H1 (cell line): ENCODE data around the gene ILK. TPM values are rescaled to one million over a fixed set of nuclear protein-coding genes. Genes with fewer than 3 reads are reported as not detected.

Experiments
- CTCF ChIA-PET: fragments of 300-600 bp; sonication (Branson Sonifier 250); formaldehyde crosslinking; loops from one replicate; lab custom pipeline; 2021; ENCODE audit not compliant: partially characterized antibody; lab: Charles Lee
- POLR2A ChIA-PET: fragments of 300-600 bp; sonication (Branson Sonifier 250); formaldehyde crosslinking; loops from one replicate; lab custom pipeline; 2021; ENCODE audit warnings: inconsistent platforms; ENCODE audit not compliant: partially characterized antibody; lab: Charles Lee
- DNase-seq, 2 experiments: peaks; one replicate each; pipeline versions ENCODE4 v3.0.0 to v3.0.0-alpha.2; 2010 to 2022; ENCODE audit warnings: low spot score in 2 of 2, low read depth in 1 of 2, mixed read lengths in 1 of 2
- FAIRE-seq: peaks from 2 replicates; lab custom pipeline; 2011; peaks lifted over from hg19 to GRCh38; lab: Jason Lieb, UNC
- H2AFZ ChIP-seq: 2 replicates; pipeline ENCODE4 v1.8.1; 2012; ENCODE audit warnings: low read length, inconsistent platforms
- H2AK5ac ChIP-seq: 2 replicates; pipeline ENCODE4 v1.6.1; 2013; ENCODE audit warnings: low read depth, low read length
- H2BK120ac ChIP-seq: replicated peaks from 2 replicates; pipeline ENCODE3; 2013; ENCODE audit warnings: low read depth, low read length, inconsistent platforms
- H2BK12ac ChIP-seq: 2 replicates; pipeline ENCODE4 v1.6.1; 2013; ENCODE audit warnings: low read depth, low read length
- H2BK15ac ChIP-seq: 2 replicates; pipeline ENCODE4 v1.6.1; 2013; ENCODE audit warnings: low read length
- H2BK20ac ChIP-seq: 2 replicates; pipeline ENCODE4 v1.6.1; 2013; ENCODE audit warnings: low read length
- H2BK5ac ChIP-seq: 2 replicates; pipeline ENCODE4 v1.6.1; 2013; ENCODE audit warnings: low read depth, low read length
- H3K14ac ChIP-seq: 2 replicates; pipeline ENCODE4 v1.6.1; 2013; ENCODE audit warnings: inconsistent platforms; ENCODE audit not compliant: insufficient read length
- H3K18ac ChIP-seq: 2 replicates; pipeline ENCODE4 v1.6.1; 2013; ENCODE audit warnings: low read length; ENCODE audit errors: extremely low read depth
- H3K23ac ChIP-seq: 2 replicates; pipeline ENCODE4 v1.6.1; 2013; ENCODE audit warnings: inconsistent platforms; ENCODE audit not compliant: insufficient read length
- H3K23me2 ChIP-seq: 2 replicates; pipeline ENCODE4 v1.6.1; 2013; ENCODE audit warnings: low read depth, low read length
- H3K27ac ChIP-seq: 2 replicates; pipeline ENCODE4 v1.6.1; 2011; ENCODE audit warnings: low read depth, low read length, inconsistent platforms
- H3K27me3 ChIP-seq, 4 experiments: replicated peaks in 1 of 4; 1 replicate in 1 of 4; 2 replicates in 3 of 4; pipeline versions ENCODE4 v1.6.1 to v1.8.1; 2011 to 2013; ENCODE audit warnings: low read length in 3 of 4, mild to moderate bottlenecking in 3 of 4, inconsistent platforms in 2 of 4, mixed read lengths in 2 of 4, moderate library complexity in 1 of 4; ENCODE audit not compliant: control insufficient read depth in 3 of 4, insufficient read depth in 3 of 4; ENCODE audit errors: extremely low read depth in 1 of 4
- H3K36me3 ChIP-seq, 4 experiments: 2 replicates each; pipeline versions ENCODE4 v1.6.1 to v1.8.1; 2011 to 2013; ENCODE audit warnings: mild to moderate bottlenecking in 4 of 4, low read length in 3 of 4, moderate library complexity in 2 of 4, control low read depth in 1 of 4, inconsistent platforms in 1 of 4; ENCODE audit not compliant: insufficient read depth in 4 of 4, control insufficient read depth in 2 of 4
- H3K4ac ChIP-seq: replicated peaks from 2 replicates; pipeline ENCODE3; 2013; ENCODE audit warnings: low read length, low read depth, mixed read lengths, inconsistent platforms; ENCODE audit not compliant: insufficient read length
- H3K4me1 ChIP-seq, 4 experiments: replicated peaks in 1 of 4; 1 replicate in 1 of 4; 2 replicates in 3 of 4; pipeline versions ENCODE4 v1.6.1 to v1.8.1; 2011 to 2013; ENCODE audit warnings: low read length in 3 of 4, inconsistent platforms in 2 of 4, mixed read lengths in 1 of 4; ENCODE audit not compliant: insufficient read depth in 4 of 4, control insufficient read depth in 3 of 4
- H3K4me2 ChIP-seq, 2 experiments: 2 replicates each; pipeline versions ENCODE4 v1.6.1 to v1.8.1; 2011 to 2013; ENCODE audit warnings: low read depth in 2 of 2, low read length in 2 of 2, control low read depth in 1 of 2, inconsistent platforms in 1 of 2, mild to moderate bottlenecking in 1 of 2; ENCODE audit not compliant: insufficient read depth in 1 of 2
- H3K4me3 ChIP-seq, 4 experiments: fragments of 200-600, 300-600 bp in 1 of 4; sonication (generic), shearing (Covaris generic), sonication (Bioruptor Twin) in 1 of 4; 2 replicates each; pipeline versions ENCODE4 v1.5.1 to v1.8.1; 2011 to 2016; ENCODE audit warnings: low read length in 4 of 4, low read depth in 3 of 4, control low read depth in 2 of 4, inconsistent platforms in 2 of 4, mild to moderate bottlenecking in 2 of 4, mixed read lengths in 1 of 4, moderate library complexity in 1 of 4; ENCODE audit not compliant: insufficient read depth in 2 of 4; ENCODE audit errors: extremely low read depth in 1 of 4
- H3K56ac ChIP-seq: replicated peaks from 2 replicates; pipeline ENCODE3; 2013; ENCODE audit warnings: low read depth, mild to moderate bottlenecking, mixed read lengths, low read length, inconsistent platforms; ENCODE audit not compliant: insufficient read length
- H3K79me1 ChIP-seq: 2 replicates; pipeline ENCODE4 v1.6.1; 2013; ENCODE audit warnings: low read depth, low read length, control low read depth
- H3K79me2 ChIP-seq, 2 experiments: 2 replicates each; pipeline versions ENCODE4 v1.6.1 to v1.8.1; 2012 to 2013; ENCODE audit warnings: low read length in 2 of 2, mild to moderate bottlenecking in 2 of 2, inconsistent platforms in 1 of 2; ENCODE audit not compliant: insufficient read depth in 2 of 2, control insufficient read depth in 1 of 2
- H3K9ac ChIP-seq, 4 experiments: replicated peaks in 1 of 4; 1 replicate in 1 of 4; 2 replicates in 3 of 4; pipeline versions ENCODE4 v1.6.1 to v1.8.1; 2011 to 2013; ENCODE audit warnings: low read depth in 3 of 4, low read length in 3 of 4, control low read depth in 2 of 4, mild to moderate bottlenecking in 2 of 4, moderate library complexity in 2 of 4, inconsistent platforms in 1 of 4; ENCODE audit errors: extremely low read depth in 1 of 4
- H3K9me3 ChIP-seq, 2 experiments: 2 replicates each; pipeline versions ENCODE4 v1.6.1 to v1.8.1; 2012 to 2013; ENCODE audit warnings: mild to moderate bottlenecking in 2 of 2, moderate library complexity in 2 of 2, control low read depth in 1 of 2, inconsistent platforms in 1 of 2, low read depth in 1 of 2, low read length in 1 of 2, mixed read lengths in 1 of 2; ENCODE audit not compliant: insufficient read depth in 2 of 2
- H4K20me1 ChIP-seq, 2 experiments: replicated peaks in 1 of 2; 2 replicates each; pipeline versions ENCODE3 to v1.8.1; 2011 to 2013; ENCODE audit warnings: inconsistent platforms in 2 of 2, low read length in 2 of 2, mild to moderate bottlenecking in 1 of 2; ENCODE audit not compliant: insufficient read depth in 2 of 2, control insufficient read depth in 1 of 2
- H4K5ac ChIP-seq: 2 replicates; pipeline ENCODE4 v1.6.1; 2013; ENCODE audit warnings: low read length, low read depth, mixed read lengths, inconsistent platforms; ENCODE audit not compliant: insufficient read length
- H4K8ac ChIP-seq: 2 replicates; pipeline ENCODE4 v1.8.0; 2013; ENCODE audit warnings: mild to moderate bottlenecking, moderate library complexity, low read length, inconsistent platforms; ENCODE audit not compliant: insufficient read depth; ENCODE audit errors: extremely low read depth
- H4K91ac ChIP-seq: replicated peaks from 2 replicates; pipeline ENCODE3; 2013; ENCODE audit warnings: low read length, mixed read lengths, inconsistent platforms; ENCODE audit not compliant: insufficient read length
- BACH1 ChIP-seq: IDR thresholded peaks from 2 replicates; pipeline ENCODE4 v1.6.1; 2012; ENCODE audit warnings: low read length, improper control_type of control experiment
- CHD2 ChIP-seq: IDR thresholded peaks from 2 replicates; pipeline ENCODE4 v1.6.1; 2012; ENCODE audit warnings: low read length, improper control_type of control experiment
- EGR1 ChIP-seq: IDR thresholded peaks from 2 replicates; pipeline ENCODE4 v1.6.1; 2011; ENCODE audit warnings: low read depth, low read length, borderline replicate concordance
- EP300 ChIP-seq, 2 experiments: IDR thresholded peaks; 1 replicate in 1 of 2; 2 replicates in 1 of 2; pipeline ENCODE4 v1.6.1; 2011 to 2012; ENCODE audit warnings: low read depth in 2 of 2, low read length in 2 of 2, mild to moderate bottlenecking in 2 of 2, borderline replicate concordance in 1 of 2, inconsistent platforms in 1 of 2, moderate library complexity in 1 of 2
- NANOG ChIP-seq: IDR thresholded peaks from 2 replicates; pipeline ENCODE4 v1.6.1; 2011; ENCODE audit warnings: low read length, low read depth, mild to moderate bottlenecking, inconsistent platforms; ENCODE audit not compliant: insufficient read depth, poor library complexity, severe bottlenecking
- POLR2A ChIP-seq, 2 experiments: IDR thresholded peaks; 1 replicate in 1 of 2; 2 replicates in 1 of 2; pipeline ENCODE4 v1.6.1; 2011; ENCODE audit warnings: low read depth in 2 of 2, low read length in 2 of 2, mild to moderate bottlenecking in 2 of 2; ENCODE audit errors: control extremely low read depth in 1 of 2
- WGBS, 2 experiments: shearing (Covaris generic) in 1 of 2; methylation state at CpG; one replicate each; pipeline versions ENCODE4 v1.1.6 to v1.1.7; 2013 to 2015; ENCODE audit warnings: low lambda C conversion rate in 2 of 2, mixed read lengths in 2 of 2, inconsistent platforms in 1 of 2, low coverage in 1 of 2, missing lambda C conversion rate in 1 of 2; ENCODE audit not compliant: insufficient replicate concordance in 2 of 2, insufficient coverage in 1 of 2, insufficient read length in 1 of 2; ENCODE audit errors: extremely low coverage in 1 of 2, missing lambda C conversion rate in 1 of 2; 5-methylcytosine and 5-hydroxymethylcytosine counted together
- polyA plus RNA-seq, 7 experiments: library from polyadenylated mRNA; depleted of rRNA in 3 of 7; stranded (reverse) in 5 of 7; unstranded in 2 of 7; fragments of >200 nt in 5 of 7; fragments of 200-250 nt in 2 of 7; gene quantifications; 1 replicate in 5 of 7; 2 replicates in 1 of 7; 4 replicates in 1 of 7; pipeline versions ENCODE4 v1.2.1 to v1.2.3, GENCODE V29; 2011 to 2013; ENCODE audit warnings: missing spikeins in 2 of 7, mixed read lengths in 2 of 7
- total RNA-seq: library from RNA; stranded (reverse); fragmentation: NEBNext Ultra II Directional; extraction: Animal tissue kit (Norgen Biotek cat#: 25700); gene quantifications from 2 replicates; pipeline ENCODE4 v1.2.1, GENCODE V29; 2021

Gene ILK
- total and polyA plus RNA-seq, 2 of the 8 experiments (the other 6 are each of a cell fraction or from before 2014, with no cell fraction given), result 91.4 to 132 TPM

GRCh38 chr11:6622261-6623171 lies 18.9 kb downstream of the ILK start:
- H2BK15ac ChIP-seq, result no peak overlapping the region
- no peak overlapping the region for H3K9ac ChIP-seq
- H3K79me1 ChIP-seq, result no peaks in the 10 kb centered on the region; the same call in none of the 2 replicates
- H2BK12ac ChIP-seq, result no peak overlapping the region
- H3K4me3 ChIP-seq, result no peak overlapping the region
- H4K5ac ChIP-seq, result no peak overlapping the region
- peaks cover 0 to 3% (median 1%) of the 10 kb centered on the region in 4 experiments; a peak in 3 of 8 replicates for H3K36me3 ChIP-seq
- H3K4ac ChIP-seq, result no peak overlapping the region
- ChIA-PET POLR2A (interaction anchor here (0.8 to 2.2 kb wide), 8 partner anchors 8 to 61 kb away, joined by 3 to 24 read pairs (median 6); partner anchors contain the start of genes ILK, MRPL17, RRP8 and TAF10), CTCF (interaction anchor here (0.7 to 2.6 kb wide), 14 partner anchors 9 to 244 kb away, joined by 3 to 18 read pairs (median 4); partner anchors contain the start of gene TAF10)
- no peak overlapping the region for H3K23ac ChIP-seq
- no peak overlapping the region for H3K18ac ChIP-seq
- no peak overlapping the region for H3K56ac ChIP-seq
- H3K4me1 ChIP-seq, result peaks cover 0 to 7% (median 4%) of the 10 kb centered on the region in 4 experiments; a peak in 3 of 7 replicates
- FAIRE-seq, result no peak
- no peak overlapping the region for H3K14ac ChIP-seq
- no peak for DNase-seq
- H2BK20ac ChIP-seq, result no peak overlapping the region
- H2BK120ac ChIP-seq, result no peak overlapping the region
- H2BK5ac ChIP-seq, result no peak overlapping the region
- H4K91ac ChIP-seq, result no peak overlapping the region
- no peak overlapping the region for H4K8ac ChIP-seq
- no peak overlapping the region for H2AFZ ChIP-seq
- no peak overlapping the region for H2AK5ac ChIP-seq
- H3K27me3 ChIP-seq, result no peaks in the 10 kb centered on the region
- H3K23me2 ChIP-seq, result peaks cover 6% of the 10 kb centered on the region
- H3K79me2 ChIP-seq, result peaks cover 0 to 8% of the 10 kb centered on the region in 2 experiments; a peak in 1 of 4 replicates
- H3K9me3 ChIP-seq, result no peaks in the 10 kb centered on the region
- H3K27ac ChIP-seq, result no peak overlapping the region
- 91% methylated on average over 21 of the region's 24 CpGs; no CpG with 5 or more reads in 1 of the 2 experiments for WGBS, 2 experiments
- H4K20me1 ChIP-seq, result peaks cover 0 to 2% of the 10 kb centered on the region in 2 experiments
- H3K4me2 ChIP-seq, result no peak overlapping the region
- TF ChIP-seq CHD2, result no peak
- no peak for TF ChIP-seq NANOG
- no peak for TF ChIP-seq BACH1
- no peak for TF ChIP-seq POLR2A (IDR thresholded peaks at IDR 0.05; ENCODE audit: control extremely low read depth in 1 of 2, low read depth in 2 of 2, low read length in 2 of 2)
- TF ChIP-seq EGR1, result no peak
- TF ChIP-seq EP300 (IDR thresholded peaks at IDR 0.05; ENCODE audit: borderline replicate concordance in 1 of 2, low read depth in 2 of 2, low read length in 2 of 2), result no peak
